WERI-Rb-1 (cell line): ENCODE results near the gene OPHN1.

ENCODE experiments used
- DNase-seq: peaks from one replicate; pipeline ENCODE4 v3.0.0-alpha.2; 2020
- H3K27ac ChIP-seq: fragments of 250-450 bp; sonication (Bioruptor Pico); 2 replicates; pipeline ENCODE4 v1.5.1; 2020; ENCODE audit warnings: mild to moderate bottlenecking, moderate library complexity
- H3K27me3 ChIP-seq: fragments of 250-450 bp; sonication (Bioruptor Pico); 2 replicates; pipeline ENCODE4 v1.5.1; 2021; ENCODE audit warnings: mild to moderate bottlenecking, low read depth, moderate library complexity; ENCODE audit not compliant: insufficient read depth, severe bottlenecking
- H3K36me3 ChIP-seq: fragments of 250-450 bp; sonication (Bioruptor Pico); 2 replicates; pipeline ENCODE4 v1.5.1; 2020; ENCODE audit warnings: mild to moderate bottlenecking, moderate library complexity
- H3K4me3 ChIP-seq: 2 replicates; pipeline ENCODE4 v1.5.1; 2011; ENCODE audit warnings: low read depth, mild to moderate bottlenecking, control low read depth, low read length
- H3K9me3 ChIP-seq: fragments of 250-450 bp; sonication (Bioruptor Pico); 2 replicates; pipeline ENCODE4 v1.5.1; 2021; ENCODE audit warnings: mild to moderate bottlenecking, moderate library complexity; ENCODE audit not compliant: severe bottlenecking
- CTCF ChIP-seq: IDR thresholded peaks from 2 replicates; pipeline ENCODE4 v1.5.1; 2011; ENCODE audit warnings: low read depth, mild to moderate bottlenecking, control low read depth, inconsistent platforms, low read length

The OPHN1 gene

GRCh38 chrX:68146054-68146453 is 287.2 kb downstream of the OPHN1 start:
- no peak for DNase-seq
- no peaks in the 10 kb centered on the region for H3K27me3 ChIP-seq
- peak; percentile 42 for TF ChIP-seq CTCF
- H3K4me3 ChIP-seq, result no peak overlapping the region
- H3K27ac ChIP-seq, result no peak overlapping the region
- no peaks in the 10 kb centered on the region for H3K36me3 ChIP-seq
- no peaks in the 10 kb centered on the region for H3K9me3 ChIP-seq

GRCh38 chrX:68139791-68140190 is 293.5 kb downstream of the OPHN1 start:
- Histone ChIP-seq H3K36me3 (no peaks in the 10 kb centered on the region), H3K27ac (no peak overlapping the region), H3K9me3 (no peaks in the 10 kb centered on the region), H3K27me3 (no peaks in the 10 kb centered on the region), H3K4me3 (no peak overlapping the region)
- TF ChIP-seq CTCF, result no peak
- DNase-seq, result no peak

- H3K27me3 ChIP-seq, result no peaks in the 10 kb centered on the region
- no peak for DNase-seq
- no peak for TF ChIP-seq CTCF
- H3K4me3 ChIP-seq, result no peak overlapping the region
- no peaks in the 10 kb centered on the region for H3K9me3 ChIP-seq
- no peak overlapping the region for H3K27ac ChIP-seq
- no peaks in the 10 kb centered on the region for H3K36me3 ChIP-seq
Observed at GRCh38 chrX:68133181-68133580, 300.1 kb downstream of the OPHN1 start.

- Histone ChIP-seq H3K27ac (no peak overlapping the region), H3K36me3 (no peaks in the 10 kb centered on the region), H3K9me3 (no peaks in the 10 kb centered on the region), H3K27me3 (no peaks in the 10 kb centered on the region), H3K4me3 (no peak overlapping the region)
- no peak for DNase-seq
- TF ChIP-seq CTCF, result no peak
Observed at GRCh38 chrX:68132749-68133148, 300.5 kb downstream of the OPHN1 start.

- TF ChIP-seq CTCF, result no peak
- Histone ChIP-seq H3K4me3 (no peak overlapping the region), H3K27me3 (no peaks in the 10 kb centered on the region), H3K27ac (no peak overlapping the region), H3K36me3 (no peaks in the 10 kb centered on the region), H3K9me3 (no peaks in the 10 kb centered on the region)
- DNase-seq, result no peak
Observed at GRCh38 chrX:68121835-68122234, 311.5 kb downstream of the OPHN1 start.

GRCh38 chrX:68121371-68121770 is 311.9 kb downstream of the OPHN1 start:
- DNase-seq, result no peak
- Histone ChIP-seq H3K27me3 (no peaks in the 10 kb centered on the region), H3K4me3 (no peak overlapping the region)

More at GRCh38 chrX:68121371-68121770, 311.9 kb downstream of the OPHN1 start:
- Histone ChIP-seq H3K36me3 (no peaks in the 10 kb centered on the region), H3K9me3 (no peaks in the 10 kb centered on the region), H3K27ac (no peak overlapping the region)
- TF ChIP-seq CTCF, result no peak
